Cardiac muscle cell (in vitro differentiated cells and primary cell): ENCODE data around the gene PROSER1. TPM values are rescaled to one million over a fixed set of nuclear protein-coding genes. Genes with fewer than 3 reads are reported as not detected.

ENCODE experiments used
- DNase-seq, 2 donors: peaks; one replicate each; pipeline versions ENCODE4 v3.0.0 to v3.0.0-alpha.2; 2010 to 2017; ENCODE audit warnings: low read depth in 1 of 2, low spot score in 1 of 2
- H3K27ac ChIP-seq: fragments of 200-600 bp; sonication (generic); 2 replicates; pipeline ENCODE4 v1.5.1; 2016
- H3K27me3 ChIP-seq: fragments of 200-600 bp; sonication (generic); 2 replicates; pipeline ENCODE4 v1.6.0; 2016; ENCODE audit warnings: control low read depth
- H3K36me3 ChIP-seq: fragments of 200-600 bp; sonication (generic); 2 replicates; pipeline ENCODE4 v1.5.1; 2016; ENCODE audit warnings: control low read depth
- H3K4me1 ChIP-seq: fragments of 200-600 bp; sonication (generic); 2 replicates; pipeline ENCODE4 v1.8.1; 2017; ENCODE audit warnings: low read depth, mild to moderate bottlenecking, mixed run types
- H3K4me3 ChIP-seq: fragments of 200-600 bp; sonication (generic); 2 replicates; pipeline ENCODE4 v1.5.1; 2016; ENCODE audit warnings: mild to moderate bottlenecking
- H3K9me3 ChIP-seq: fragments of 200-600 bp; sonication (generic); 2 replicates; pipeline ENCODE4 v1.5.1; 2017; ENCODE audit warnings: low read depth, mild to moderate bottlenecking, control low read depth
- polyA plus RNA-seq: library from polyadenylated mRNA; unstranded; fragments of >200 nt; fragmentation: Nextera tagmentation; extraction: Ambion mirVana; gene quantifications from 2 replicates; pipeline ENCODE4 v1.2.1, GENCODE V29; 2016
- total RNA-seq: library from RNA; depleted of rRNA; stranded (reverse); fragments of >200 nt; gene quantifications from 2 replicates; pipeline ENCODE4 v1.2.3, GENCODE V29; 2016
- TF ChIP-seq, protein P1 (sequence below): IDR thresholded peaks from 2 replicates; pipeline ENCODE4 v1.5.1; 2012; ENCODE audit warnings: low read depth, mild to moderate bottlenecking, low read length

Gene PROSER1
- total and polyA plus RNA-seq, 2 experiments from 2014 or later = 13.1 to 14.0 TPM

DNA sequence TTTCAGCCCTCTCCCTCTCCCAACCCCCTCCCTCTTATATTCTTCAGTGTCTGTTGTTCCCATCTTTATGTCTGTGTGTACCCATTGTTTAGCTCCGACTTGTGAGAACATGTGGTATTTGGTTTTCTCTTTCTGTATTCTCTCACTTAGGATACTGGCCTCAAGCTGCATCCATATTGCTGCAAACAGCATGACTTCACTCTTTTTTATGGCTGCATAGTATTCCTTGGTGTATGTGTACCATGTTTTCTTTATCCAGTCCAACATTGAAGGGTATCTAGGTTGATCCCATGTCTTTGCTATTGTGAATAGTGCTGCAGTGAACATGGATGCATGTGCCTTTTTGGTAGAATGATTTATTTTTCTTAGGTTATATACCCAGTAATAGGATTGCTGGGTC is 18.1 kb upstream of the PROSER1 start:
- Histone ChIP-seq H3K36me3 (no peaks in the 10 kb centered on the region), H3K27ac (no peak overlapping the region), H3K9me3 (no peaks in the 10 kb centered on the region), H3K4me1 (no peaks in the 10 kb centered on the region), H3K27me3 (no peaks in the 10 kb centered on the region), H3K4me3 (no peak overlapping the region)
- TF ChIP-seq, protein P1, sequence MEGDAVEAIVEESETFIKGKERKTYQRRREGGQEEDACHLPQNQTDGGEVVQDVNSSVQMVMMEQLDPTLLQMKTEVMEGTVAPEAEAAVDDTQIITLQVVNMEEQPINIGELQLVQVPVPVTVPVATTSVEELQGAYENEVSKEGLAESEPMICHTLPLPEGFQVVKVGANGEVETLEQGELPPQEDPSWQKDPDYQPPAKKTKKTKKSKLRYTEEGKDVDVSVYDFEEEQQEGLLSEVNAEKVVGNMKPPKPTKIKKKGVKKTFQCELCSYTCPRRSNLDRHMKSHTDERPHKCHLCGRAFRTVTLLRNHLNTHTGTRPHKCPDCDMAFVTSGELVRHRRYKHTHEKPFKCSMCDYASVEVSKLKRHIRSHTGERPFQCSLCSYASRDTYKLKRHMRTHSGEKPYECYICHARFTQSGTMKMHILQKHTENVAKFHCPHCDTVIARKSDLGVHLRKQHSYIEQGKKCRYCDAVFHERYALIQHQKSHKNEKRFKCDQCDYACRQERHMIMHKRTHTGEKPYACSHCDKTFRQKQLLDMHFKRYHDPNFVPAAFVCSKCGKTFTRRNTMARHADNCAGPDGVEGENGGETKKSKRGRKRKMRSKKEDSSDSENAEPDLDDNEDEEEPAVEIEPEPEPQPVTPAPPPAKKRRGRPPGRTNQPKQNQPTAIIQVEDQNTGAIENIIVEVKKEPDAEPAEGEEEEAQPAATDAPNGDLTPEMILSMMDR = no peak
- no peak for DNase-seq

DNA sequence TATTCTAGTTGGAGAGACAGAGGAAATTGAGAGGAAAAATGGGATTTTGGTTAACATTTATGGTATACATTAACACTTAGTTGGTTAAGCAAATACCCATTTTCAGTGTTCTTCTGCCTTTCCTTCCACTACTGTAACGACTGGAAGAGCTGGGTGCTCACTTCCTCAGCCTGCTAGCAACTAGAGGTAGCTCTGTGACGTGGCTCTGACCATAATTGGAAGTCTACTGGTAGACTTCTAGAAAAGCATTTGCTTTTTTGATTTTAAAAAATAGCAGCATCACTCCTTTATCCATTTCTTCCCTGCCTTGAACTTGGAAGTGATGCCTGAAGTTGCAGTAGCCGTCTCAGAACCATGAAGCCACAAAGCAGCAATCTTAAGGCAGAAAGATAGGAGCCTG is 16.2 kb upstream of the PROSER1 start:
- no peaks in the 10 kb centered on the region for H3K27me3 ChIP-seq
- no peaks in the 10 kb centered on the region for H3K4me1 ChIP-seq
- TF ChIP-seq, protein P1 = no peak
- H3K4me3 ChIP-seq = no peak overlapping the region
- H3K36me3 ChIP-seq = peaks cover 6% of the 10 kb centered on the region
- H3K9me3 ChIP-seq = no peaks in the 10 kb centered on the region
- DNase-seq = no peak
- H3K27ac ChIP-seq = no peak overlapping the region

DNA sequence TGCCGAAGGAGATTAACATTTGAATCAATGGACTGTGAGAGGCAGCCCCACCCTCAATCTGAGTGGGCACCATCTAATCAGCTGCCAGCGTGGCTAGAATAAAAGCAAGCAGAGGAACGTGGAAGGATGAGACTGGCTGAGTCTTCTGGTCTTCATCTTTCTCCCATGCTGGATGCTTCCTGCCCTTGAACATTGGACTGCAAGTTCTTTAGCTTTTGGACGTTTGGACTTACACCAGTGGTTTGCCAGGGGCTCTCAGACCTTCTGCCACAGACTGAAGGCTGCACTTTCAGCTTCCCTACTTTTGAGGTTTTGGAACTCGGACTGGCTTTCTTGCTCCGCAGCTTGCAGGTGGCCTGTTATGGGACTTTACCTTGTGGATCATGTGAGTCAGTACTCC is 15.1 kb upstream of the PROSER1 start:
- no peak for DNase-seq
- Histone ChIP-seq H3K4me3 (no peak overlapping the region), H3K4me1 (no peaks in the 10 kb centered on the region), H3K27me3 (no peaks in the 10 kb centered on the region), H3K27ac (no peak overlapping the region), H3K36me3 (peaks cover 7% of the 10 kb centered on the region), H3K9me3 (no peaks in the 10 kb centered on the region)
- TF ChIP-seq, protein P1 = no peak

DNA sequence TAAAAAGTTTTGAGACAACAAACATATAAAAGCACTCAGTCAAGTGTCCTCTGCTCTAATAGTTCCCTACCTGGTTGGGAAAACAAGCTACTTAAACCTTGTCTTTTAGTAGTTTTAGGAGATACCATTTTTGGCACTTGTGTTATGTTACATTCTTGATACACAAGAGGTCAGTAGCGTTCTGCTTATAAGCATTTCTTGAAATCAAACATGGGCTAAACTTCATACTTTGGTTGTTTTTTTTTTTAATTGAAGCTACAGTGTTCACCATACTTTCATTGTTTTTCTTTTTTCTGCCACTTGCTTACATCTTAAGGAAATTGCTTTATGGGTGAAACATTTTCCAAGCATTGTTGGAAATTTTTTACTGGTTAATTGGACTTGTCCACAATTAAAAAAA is 13.3 kb upstream of the PROSER1 start:
- DNase-seq = peak; percentile 64 to 70
- Histone ChIP-seq H3K9me3 (no peaks in the 10 kb centered on the region), H3K4me1 (no peaks in the 10 kb centered on the region), H3K27ac (no peak overlapping the region), H3K4me3 (no peak overlapping the region), H3K27me3 (no peaks in the 10 kb centered on the region), H3K36me3 (peaks cover 7% of the 10 kb centered on the region)
- TF ChIP-seq, protein P1 = peak; percentile 49

DNA sequence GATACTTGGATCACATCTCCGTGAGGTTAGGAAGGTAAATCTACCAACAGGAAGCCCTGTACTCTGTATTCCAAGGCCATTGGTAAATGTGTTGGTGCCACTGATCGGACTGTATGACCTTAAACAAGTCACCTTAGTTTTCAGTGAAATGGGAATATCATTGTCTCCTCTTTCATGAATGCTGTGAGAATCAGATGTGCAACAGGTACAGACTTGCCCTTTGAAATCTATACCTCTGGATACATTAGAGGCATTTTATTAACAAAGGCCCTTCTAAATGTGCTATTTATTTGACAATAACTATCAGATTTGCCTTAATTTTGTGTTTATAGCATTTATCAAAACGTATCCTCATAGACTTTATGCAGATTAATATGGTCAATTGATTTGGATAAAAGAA is 11.4 kb upstream of the PROSER1 start:
- TF ChIP-seq, protein P1 = no peak
- no peak overlapping the region for H3K4me3 ChIP-seq
- peaks cover 13% of the 10 kb centered on the region for H3K36me3 ChIP-seq
- DNase-seq = no peak
- no peaks in the 10 kb centered on the region for H3K4me1 ChIP-seq
- H3K27me3 ChIP-seq = no peaks in the 10 kb centered on the region
- H3K9me3 ChIP-seq = no peaks in the 10 kb centered on the region
- no peak overlapping the region for H3K27ac ChIP-seq

DNA sequence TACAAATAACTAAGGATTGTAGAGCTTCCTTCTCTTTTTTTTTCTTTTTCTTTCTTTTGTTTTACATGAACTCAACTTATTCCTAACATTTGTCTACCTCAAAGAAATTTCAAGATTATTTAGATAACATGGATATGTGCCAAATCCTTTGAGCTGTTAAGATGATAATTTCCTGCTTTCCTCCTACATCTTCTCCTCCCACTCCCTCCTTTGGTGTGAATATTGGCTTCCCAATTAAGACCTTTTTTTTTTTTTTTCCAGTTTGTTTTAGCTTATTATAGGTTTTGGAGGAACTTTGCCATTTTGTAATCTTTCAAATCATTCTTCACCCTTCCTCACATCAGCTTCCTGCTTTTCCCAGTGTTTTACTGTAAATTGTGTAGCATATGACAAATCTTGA is 10.9 kb upstream of the PROSER1 start:
- Histone ChIP-seq H3K4me3 (no peak overlapping the region), H3K4me1 (no peaks in the 10 kb centered on the region), H3K9me3 (no peaks in the 10 kb centered on the region), H3K27me3 (no peaks in the 10 kb centered on the region), H3K27ac (no peak overlapping the region), H3K36me3 (peaks cover 13% of the 10 kb centered on the region)
- no peak for DNase-seq
- TF ChIP-seq, protein P1 = no peak
